ENCODE data around the gene PSMA6. TPM values are rescaled to one million over a fixed set of nuclear protein-coding genes. Genes with fewer than 3 reads are reported as not detected.

PSMA6 gene
- total RNA-seq, 6 experiments from 2014 or later: 66.9 to 122 (median 81.1) TPM

GRCh38 chr14:35295845-35296161 is 3.6 kb downstream of the PSMA6 start:
- 93% methylated on average over 1 of the region's 1 CpG for WGBS (ENCODE audit: insufficient coverage, low coverage, low lambda C conversion rate, missing lambda C conversion rate)
- no peak overlapping the region for H3K27ac ChIP-seq
- H3K36me3 ChIP-seq: no peaks in the 10 kb centered on the region
- peaks cover 0 to 39% (median 15%) of the 10 kb centered on the region in 4 donors for H3K4me1 ChIP-seq
- H3K27me3 ChIP-seq: no peaks in the 10 kb centered on the region
- H3K9me3 ChIP-seq: no peaks in the 10 kb centered on the region
- DNase-seq (no peak), ATAC-seq (no peak)
- no peak for TF ChIP-seq POLR2A (IDR thresholded peaks at IDR 0.05)
- TF ChIP-seq CTCF (IDR thresholded peaks at IDR 0.05): no peak
- no peak overlapping the region for H3K4me3 ChIP-seq
- intact Hi-C loops (cut with DNase I): no loop called here

GRCh38 chr14:35296545-35296944 is 4.4 kb downstream of the PSMA6 start:
- H3K4me1 ChIP-seq: peaks cover 0 to 39% (median 15%) of the 10 kb centered on the region in 4 donors

GRCh38 chr14:35297706-35298105 is 5.5 kb downstream of the PSMA6 start:
- no peak for TF ChIP-seq POLR2A (IDR thresholded peaks at IDR 0.05)
- no peak for TF ChIP-seq CTCF (IDR thresholded peaks at IDR 0.05)
- no peaks in the 10 kb centered on the region for H3K36me3 ChIP-seq
- no peaks in the 10 kb centered on the region for H3K9me3 ChIP-seq
- H3K4me1 ChIP-seq: peaks cover 0 to 39% (median 15%) of the 10 kb centered on the region in 4 donors
- H3K4me3 ChIP-seq: no peak overlapping the region
- 73% methylated on average over 3 of the region's 3 CpGs for WGBS (ENCODE audit: insufficient coverage, low coverage, low lambda C conversion rate, missing lambda C conversion rate)
- intact Hi-C loops (cut with DNase I): no loop called here
- H3K27me3 ChIP-seq: no peaks in the 10 kb centered on the region
- DNase-seq (no peak), ATAC-seq (no peak)
- no peak overlapping the region for H3K27ac ChIP-seq

More at GRCh38 chr14:35296545-35296944, 4.4 kb downstream of the PSMA6 start:
- Histone ChIP-seq H3K27me3 (no peaks in the 10 kb centered on the region), H3K4me3 (no peak overlapping the region), H3K27ac (no peak overlapping the region), H3K36me3 (no peaks in the 10 kb centered on the region), H3K9me3 (no peaks in the 10 kb centered on the region)
- DNase-seq (no peak), ATAC-seq (no peak)
- WGBS (ENCODE audit: insufficient coverage, low coverage, low lambda C conversion rate, missing lambda C conversion rate): 69% methylated on average over 3 of the region's 3 CpGs
- no peak for TF ChIP-seq CTCF (IDR thresholded peaks at IDR 0.05)
- TF ChIP-seq POLR2A (IDR thresholded peaks at IDR 0.05): no peak
- intact Hi-C loops (cut with DNase I): no loop called here

- no peak for ATAC-seq
- DNase-seq: no peak
- intact Hi-C loops (cut with DNase I): no loop called here
- 77% methylated on average over 4 of the region's 4 CpGs for WGBS (ENCODE audit: insufficient coverage, low coverage, low lambda C conversion rate, missing lambda C conversion rate)
- H3K36me3 ChIP-seq: no peaks in the 10 kb centered on the region
- peaks cover 0 to 35% (median 15%) of the 10 kb centered on the region in 4 donors for H3K4me1 ChIP-seq
- no peak overlapping the region for H3K4me3 ChIP-seq
- TF ChIP-seq POLR2A (IDR thresholded peaks at IDR 0.05): no peak
- no peak for TF ChIP-seq CTCF (IDR thresholded peaks at IDR 0.05)
- H3K27me3 ChIP-seq: no peaks in the 10 kb centered on the region
- no peaks in the 10 kb centered on the region for H3K9me3 ChIP-seq
- no peak overlapping the region for H3K27ac ChIP-seq
Observed at GRCh38 chr14:35298351-35298750, 6.2 kb downstream of the PSMA6 start.

GRCh38 chr14:35299708-35300107 is 7.5 kb downstream of the PSMA6 start:
- Histone ChIP-seq H3K4me1 (peaks cover 0 to 22% (median 11%) of the 10 kb centered on the region in 4 donors), H3K27me3 (no peaks in the 10 kb centered on the region), H3K9me3 (no peaks in the 10 kb centered on the region), H3K36me3 (no peaks in the 10 kb centered on the region), H3K27ac (no peak overlapping the region), H3K4me3 (no peak overlapping the region)
- no peak for DNase-seq
- ATAC-seq: no peak
- intact Hi-C loops (cut with DNase I): no loop called here
- 58% methylated on average over 1 of the region's 1 CpG for WGBS (ENCODE audit: insufficient coverage, low coverage, low lambda C conversion rate, missing lambda C conversion rate)
- TF ChIP-seq CTCF (IDR thresholded peaks at IDR 0.05) (no peak), POLR2A (IDR thresholded peaks at IDR 0.05) (no peak)
